ENCODE measurements around the gene TAGLN3. TPM values are rescaled to one million over a fixed set of nuclear protein-coding genes. Genes with fewer than 3 reads are reported as not detected.

The TAGLN3 gene
- total and polyA plus RNA-seq, 4 donors = not detected

- Histone ChIP-seq H3K9ac (ENCODE audit: low read depth in 1 of 2, low read length in 2 of 2) (no peak overlapping the region), H3K36me3 (ENCODE audit: control insufficient read depth in 4 of 4, insufficient read depth in 3 of 4, low read depth in 1 of 4, low read length in 3 of 4) (no peaks in the 10 kb centered on the region), H3K9me3 (ENCODE audit: control insufficient read depth in 4 of 4, low read length in 3 of 4) (no peaks in the 10 kb centered on the region), H3K27me3 (ENCODE audit: control insufficient read depth in 4 of 4, insufficient read depth in 4 of 4, low read length in 3 of 4) (no peaks in the 10 kb centered on the region), H3K27ac (ENCODE audit: low read depth in 1 of 2, low read length in 2 of 2) (no peak overlapping the region), H3K4me1 (ENCODE audit: control insufficient read depth in 4 of 4, insufficient read depth in 4 of 4, low read length in 3 of 4) (no peaks in the 10 kb centered on the region), H3K4me3 (ENCODE audit: low read depth in 1 of 3, low read length in 3 of 3) (no peak overlapping the region)
- WGBS = 95% methylated on average over 4 of the region's 4 CpGs
- no peak for DNase-seq (ENCODE audit: low spot score)
- no peak for TF ChIP-seq HNF4A (conservative IDR thresholded peaks at IDR 0.05)
- TF ChIP-seq, protein P1, sequence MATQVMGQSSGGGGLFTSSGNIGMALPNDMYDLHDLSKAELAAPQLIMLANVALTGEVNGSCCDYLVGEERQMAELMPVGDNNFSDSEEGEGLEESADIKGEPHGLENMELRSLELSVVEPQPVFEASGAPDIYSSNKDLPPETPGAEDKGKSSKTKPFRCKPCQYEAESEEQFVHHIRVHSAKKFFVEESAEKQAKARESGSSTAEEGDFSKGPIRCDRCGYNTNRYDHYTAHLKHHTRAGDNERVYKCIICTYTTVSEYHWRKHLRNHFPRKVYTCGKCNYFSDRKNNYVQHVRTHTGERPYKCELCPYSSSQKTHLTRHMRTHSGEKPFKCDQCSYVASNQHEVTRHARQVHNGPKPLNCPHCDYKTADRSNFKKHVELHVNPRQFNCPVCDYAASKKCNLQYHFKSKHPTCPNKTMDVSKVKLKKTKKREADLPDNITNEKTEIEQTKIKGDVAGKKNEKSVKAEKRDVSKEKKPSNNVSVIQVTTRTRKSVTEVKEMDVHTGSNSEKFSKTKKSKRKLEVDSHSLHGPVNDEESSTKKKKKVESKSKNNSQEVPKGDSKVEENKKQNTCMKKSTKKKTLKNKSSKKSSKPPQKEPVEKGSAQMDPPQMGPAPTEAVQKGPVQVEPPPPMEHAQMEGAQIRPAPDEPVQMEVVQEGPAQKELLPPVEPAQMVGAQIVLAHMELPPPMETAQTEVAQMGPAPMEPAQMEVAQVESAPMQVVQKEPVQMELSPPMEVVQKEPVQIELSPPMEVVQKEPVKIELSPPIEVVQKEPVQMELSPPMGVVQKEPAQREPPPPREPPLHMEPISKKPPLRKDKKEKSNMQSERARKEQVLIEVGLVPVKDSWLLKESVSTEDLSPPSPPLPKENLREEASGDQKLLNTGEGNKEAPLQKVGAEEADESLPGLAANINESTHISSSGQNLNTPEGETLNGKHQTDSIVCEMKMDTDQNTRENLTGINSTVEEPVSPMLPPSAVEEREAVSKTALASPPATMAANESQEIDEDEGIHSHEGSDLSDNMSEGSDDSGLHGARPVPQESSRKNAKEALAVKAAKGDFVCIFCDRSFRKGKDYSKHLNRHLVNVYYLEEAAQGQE (IDR thresholded peaks at IDR 0.05) = no peak
- no peak for TF ChIP-seq SP1 (IDR thresholded peaks at IDR 0.05)
- no peak for TF ChIP-seq RXRA (IDR thresholded peaks at IDR 0.05)
- TF ChIP-seq GABPA (IDR thresholded peaks at IDR 0.05 in 1 of 2, conservative IDR thresholded peaks at IDR 0.05 in 1 of 2) = no peak
These were observed 28.4 kb downstream of the TAGLN3 start for GRCh38 chr3:112027142-112027541.

DNA sequence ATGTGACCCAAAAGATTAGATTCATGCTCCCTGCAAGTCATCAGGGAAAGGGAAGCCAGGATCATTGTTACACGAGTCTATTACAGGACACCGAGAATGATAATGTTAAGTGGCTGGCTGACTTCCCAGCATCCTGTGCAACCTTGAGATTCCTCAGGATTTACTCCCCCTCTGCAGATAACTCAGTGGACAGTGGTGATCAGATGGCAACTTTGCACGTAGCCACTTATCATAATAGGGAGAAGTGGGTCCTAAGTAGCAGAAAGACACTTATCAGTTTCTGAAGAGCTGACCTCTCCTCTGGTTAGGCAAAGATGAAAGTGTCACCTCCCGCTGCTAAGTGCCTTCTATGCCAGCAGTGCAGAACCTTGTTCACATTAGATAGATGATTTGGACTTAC, 29.1 kb downstream of the TAGLN3 start:
- Histone ChIP-seq H3K9me3 (ENCODE audit: control insufficient read depth in 4 of 4, low read length in 3 of 4) (no peaks in the 10 kb centered on the region), H3K36me3 (ENCODE audit: control insufficient read depth in 4 of 4, insufficient read depth in 3 of 4, low read depth in 1 of 4, low read length in 3 of 4) (no peaks in the 10 kb centered on the region), H3K27me3 (ENCODE audit: control insufficient read depth in 4 of 4, insufficient read depth in 4 of 4, low read length in 3 of 4) (no peaks in the 10 kb centered on the region), H3K4me1 (ENCODE audit: control insufficient read depth in 4 of 4, insufficient read depth in 4 of 4, low read length in 3 of 4) (no peaks in the 10 kb centered on the region), H3K4me3 (ENCODE audit: low read depth in 1 of 3, low read length in 3 of 3) (no peak overlapping the region), H3K9ac (ENCODE audit: low read depth in 1 of 2, low read length in 2 of 2) (no peak overlapping the region), H3K27ac (ENCODE audit: low read depth in 1 of 2, low read length in 2 of 2) (no peak overlapping the region)
- TF ChIP-seq EGR1 (IDR thresholded peaks at IDR 0.05; ENCODE audit: low read depth in 2 of 2) (no peak), MAX (IDR thresholded peaks at IDR 0.05) (no peak), SP1 (IDR thresholded peaks at IDR 0.05) (no peak), ZBTB33 (IDR thresholded peaks at IDR 0.05) (no peak)
- 77% methylated on average over 4 of the region's 4 CpGs for WGBS
- DNase-seq (ENCODE audit: low spot score) = no peak

GRCh38 chr3:112030901-112031300, 32.2 kb downstream of the TAGLN3 start:
- Histone ChIP-seq H3K9me3 (ENCODE audit: control insufficient read depth in 4 of 4, low read length in 3 of 4) (no peaks in the 10 kb centered on the region), H3K27me3 (ENCODE audit: control insufficient read depth in 4 of 4, insufficient read depth in 4 of 4, low read length in 3 of 4) (no peaks in the 10 kb centered on the region), H3K4me1 (ENCODE audit: control insufficient read depth in 4 of 4, insufficient read depth in 4 of 4, low read length in 3 of 4) (no peaks in the 10 kb centered on the region), H3K4me3 (ENCODE audit: low read depth in 1 of 3, low read length in 3 of 3) (no peak overlapping the region), H3K36me3 (ENCODE audit: control insufficient read depth in 4 of 4, insufficient read depth in 3 of 4, low read depth in 1 of 4, low read length in 3 of 4) (no peaks in the 10 kb centered on the region), H3K9ac (ENCODE audit: low read depth in 1 of 2, low read length in 2 of 2) (no peak overlapping the region), H3K27ac (ENCODE audit: low read depth in 1 of 2, low read length in 2 of 2) (no peak overlapping the region)
- TF ChIP-seq FOXA1 (IDR thresholded peaks at IDR 0.05) = no peak
- TF ChIP-seq, protein P1 (IDR thresholded peaks at IDR 0.05) = no peak
- 89% methylated on average over 5 of the region's 5 CpGs for WGBS
- DNase-seq (ENCODE audit: low spot score) = no peak
